ENCODE results near the gene GIPC2. TPM values are rescaled to one million over a fixed set of nuclear protein-coding genes. Genes with fewer than 3 reads are reported as not detected.

The GIPC2 gene
- total RNA-seq, 2 experiments from 2014 or later, result 0.13 to 0.21 TPM

- ChIA-PET POLR2A (no interaction called here), CTCF (no interaction called here)
These were observed 126.2 kb downstream of the GIPC2 start for GRCh38 chr1:78171736-78172590.

- CTCF ChIA-PET, result no interaction called here
- POLR2A ChIA-PET, result no interaction called here
These were observed 130.7 kb downstream of the GIPC2 start for GRCh38 chr1:78176448-78176847.

GRCh38 chr1:78177708-78178270 is 132.0 kb downstream of the GIPC2 start:
- POLR2A ChIA-PET, result no interaction called here
- CTCF ChIA-PET, result no interaction called here

GRCh38 chr1:78178816-78179215 is 133.1 kb downstream of the GIPC2 start:
- ChIA-PET POLR2A (no interaction called here), CTCF (no interaction called here)

GRCh38 chr1:78184460-78185072 is 138.8 kb downstream of the GIPC2 start:
- ChIA-PET POLR2A (no interaction called here), CTCF (no interaction called here)

Other genes with a start within 250 kb of the GIPC2 start
- gene NEXN, start 157.3 kb upstream of the GIPC2 start, total RNA-seq, result under 1 TPM; 0.31 to 0.55 TPM
- gene FUBP1, start 66.9 kb upstream of the GIPC2 start, total RNA-seq, result 100 to 1,000 TPM; 235 to 239 TPM
- gene DNAJB4, start 41.0 kb upstream of the GIPC2 start, total RNA-seq, result 1 to 10 TPM; 8.2 to 9.6 TPM